Measurements from ENCODE around the gene MAP7. TPM values are rescaled to one million over a fixed set of nuclear protein-coding genes. Genes with fewer than 3 reads are reported as not detected.

Gene MAP7
- total and polyA plus RNA-seq, 2 experiments from 2014 or later, result 44.7 to 49.2 TPM

- TF ChIP-seq STAT1 (IDR thresholded peaks at IDR 0.05; ENCODE audit: unreplicated experiment), result no peak
- TF ChIP-seq JUNB (IDR thresholded peaks at IDR 0.05; ENCODE audit: unreplicated experiment), result no peak
- no peak for TF ChIP-seq ZNF114 (CRISPR knock-in tag; IDR thresholded peaks at IDR 0.05)
- TF ChIP-seq EZH2phosphoT487 (IDR thresholded peaks at IDR 0.05; ENCODE audit: unreplicated experiment), result no peak
- TF ChIP-seq NANOG (IDR thresholded peaks at IDR 0.05; ENCODE audit: borderline replicate concordance), result no peak
- no peak for TF ChIP-seq POLR2AphosphoS5 (IDR thresholded peaks at IDR 0.05; ENCODE audit: low read depth)
- no peak for TF ChIP-seq ZNF331 (CRISPR knock-in tag; IDR thresholded peaks at IDR 0.05; ENCODE audit: low read depth)
- TF ChIP-seq ETS1 (IDR thresholded peaks at IDR 0.05), result no peak
- no peak for TF ChIP-seq CTCF (conservative IDR thresholded peaks at IDR 0.05; ENCODE audit: low read depth in 2 of 2)
- TF ChIP-seq CREB1 (CRISPR knock-in tag; IDR thresholded peaks at IDR 0.05; ENCODE audit: low read depth), result no peak
These were observed 226.7 kb downstream of the MAP7 start (continued) for GRCh38 chr6:136323431-136324112.

GRCh38 chr6:136319732-136320131 lies 230.5 kb downstream of the MAP7 start:
- Mint-ChIP-seq H3K9me3 (no peaks in the 10 kb centered on the region), H3K4me3 (no peak overlapping the region), H3K27ac (no peak overlapping the region), H3K27me3 (ENCODE audit: insufficient read depth, low read depth, poor library complexity) (no peaks in the 10 kb centered on the region), H3K4me1 (no peaks in the 10 kb centered on the region; the same call in 2 of the 3 replicates), H3K36me3 (ENCODE audit: low read depth) (no peaks in the 10 kb centered on the region)
- ATAC-seq, result no peak
- no peak overlapping the region for H3K27ac ChIP-seq (ENCODE audit: low read depth)
- H3K36me3 ChIP-seq (ENCODE audit: insufficient read depth), result no peaks in the 10 kb centered on the region
- H3F3A ChIP-seq (replicated peaks; ENCODE audit: low read depth), result no peaks in the 10 kb centered on the region
- no peaks in the 10 kb centered on the region for H4K20me1 ChIP-seq (replicated peaks; ENCODE audit: insufficient read depth)
- no peak overlapping the region for H3K4me3 ChIP-seq
- H3K4me1 ChIP-seq (ENCODE audit: insufficient read depth), result no peaks in the 10 kb centered on the region
- H3K27me3 ChIP-seq (ENCODE audit: insufficient read depth), result no peaks in the 10 kb centered on the region
- H3K9me2 ChIP-seq (ENCODE audit: insufficient read depth), result no peaks in the 10 kb centered on the region
- no peak for DNase-seq (ENCODE audit: low spot score)
- no peak overlapping the region for H3K4me2 ChIP-seq
- H3K79me2 ChIP-seq (replicated peaks; ENCODE audit: insufficient read depth), result no peaks in the 10 kb centered on the region
- no peak overlapping the region for H2AFZ ChIP-seq
- no peak for TF ChIP-seq NANOG (IDR thresholded peaks at IDR 0.05; ENCODE audit: borderline replicate concordance)
- TF ChIP-seq CREB1 (CRISPR knock-in tag; IDR thresholded peaks at IDR 0.05; ENCODE audit: low read depth), result no peak
- TF ChIP-seq EZH2 (IDR thresholded peaks at IDR 0.05; ENCODE audit: low read depth, unreplicated experiment), result no peak
- TF ChIP-seq REST (IDR thresholded peaks at IDR 0.05; ENCODE audit: unreplicated experiment), result no peak
- TF ChIP-seq CTCF (conservative IDR thresholded peaks at IDR 0.05; ENCODE audit: low read depth in 2 of 2), result no peak
- no peak for TF ChIP-seq STAT1 (IDR thresholded peaks at IDR 0.05; ENCODE audit: unreplicated experiment)
- no peak for TF ChIP-seq ZNF114 (CRISPR knock-in tag; IDR thresholded peaks at IDR 0.05)
- no peak for TF ChIP-seq ETS1 (IDR thresholded peaks at IDR 0.05)
- TF ChIP-seq JUNB (IDR thresholded peaks at IDR 0.05; ENCODE audit: unreplicated experiment), result no peak
- TF ChIP-seq ZNF331 (CRISPR knock-in tag; IDR thresholded peaks at IDR 0.05; ENCODE audit: low read depth), result no peak
